Type B pancreatic cell (in vitro differentiated cells): Measurements from ENCODE around the gene MXD1. TPM values are rescaled to one million over a fixed set of nuclear protein-coding genes. Genes with fewer than 3 reads are reported as not detected.

Experiments
- DNase-seq: peaks from one replicate; pipeline ENCODE4 v3.0.0; 2021; ENCODE audit warnings: mixed read lengths; ENCODE audit not compliant: unreplicated experiment; ENCODE audit errors: extremely low spot score
- H3K27ac Mint-ChIP-seq: 2 replicates; pipeline ENCODE4 v1.8.0; 2021; ENCODE audit warnings: mild to moderate bottlenecking, mixed read lengths
- H3K27me3 Mint-ChIP-seq: 2 replicates; pipeline ENCODE4 v1.8.0; 2021; ENCODE audit warnings: mixed read lengths
- H3K36me3 Mint-ChIP-seq: 2 replicates; pipeline ENCODE4 v1.8.0; 2021; ENCODE audit warnings: mixed read lengths
- H3K4me1 Mint-ChIP-seq: one replicate; pipeline ENCODE4 v1.8.0; 2021; ENCODE audit warnings: mixed read lengths; ENCODE audit not compliant: unreplicated experiment
- H3K4me3 Mint-ChIP-seq: 2 replicates; pipeline ENCODE4 v1.8.0; 2021; ENCODE audit warnings: mild to moderate bottlenecking, mixed read lengths
- H3K9me3 Mint-ChIP-seq: 2 replicates; pipeline ENCODE4 v1.8.0; 2021; ENCODE audit warnings: mixed read lengths
- CTCF ChIP-seq: fragments of 200-600 bp; sonication (generic); conservative IDR thresholded peaks from 2 replicates; pipeline ENCODE4 v1.5.0; 2021; ENCODE audit warnings: antibody characterized with exemption, mild to moderate bottlenecking
- total RNA-seq: library from RNA; stranded (reverse); gene quantifications from 2 replicates; pipeline ENCODE4 v1.2.1, GENCODE V29; 2021; ENCODE audit warnings: low replicate concordance

The MXD1 gene
- total RNA-seq, 1 donor from 2014 or later: 14.0 TPM

- TF ChIP-seq CTCF: no peak
These were observed 37.6 kb downstream of the MXD1 start for GRCh38 chr2:69952336-69953115.

GRCh38 chr2:69954084-69954483 lies 39.2 kb downstream of the MXD1 start:
- H3K27me3 Mint-ChIP-seq: peaks cover 28% of the 10 kb centered on the region

More at GRCh38 chr2:69952336-69953115, 37.6 kb downstream of the MXD1 start:
- Mint-ChIP-seq H3K27me3 (peaks cover 26% of the 10 kb centered on the region), H3K4me1 (no peaks in the 10 kb centered on the region), H3K9me3 (no peaks in the 10 kb centered on the region), H3K4me3 (no peak overlapping the region), H3K27ac (no peak overlapping the region), H3K36me3 (no peaks in the 10 kb centered on the region)
- no peak for DNase-seq

GRCh38 chr2:69955029-69955428 lies 40.1 kb downstream of the MXD1 start:
- no peaks in the 10 kb centered on the region for H3K9me3 Mint-ChIP-seq
- DNase-seq: no peak

More at GRCh38 chr2:69954084-69954483, 39.2 kb downstream of the MXD1 start:
- no peak for DNase-seq
- H3K27ac Mint-ChIP-seq: no peak overlapping the region
- H3K36me3 Mint-ChIP-seq: no peaks in the 10 kb centered on the region
- H3K9me3 Mint-ChIP-seq: no peaks in the 10 kb centered on the region
- no peaks in the 10 kb centered on the region for H3K4me1 Mint-ChIP-seq
- no peak for TF ChIP-seq CTCF
- no peak overlapping the region for H3K4me3 Mint-ChIP-seq

GRCh38 chr2:69956475-69956979 lies 41.6 kb downstream of the MXD1 start:
- Mint-ChIP-seq H3K4me3 (no peak overlapping the region), H3K27ac (no peak overlapping the region), H3K27me3 (peaks cover 31% of the 10 kb centered on the region), H3K4me1 (no peaks in the 10 kb centered on the region), H3K9me3 (no peaks in the 10 kb centered on the region), H3K36me3 (no peaks in the 10 kb centered on the region)
- no peak for DNase-seq
- TF ChIP-seq CTCF: no peak

More at GRCh38 chr2:69955029-69955428, 40.1 kb downstream of the MXD1 start:
- H3K27me3 Mint-ChIP-seq: peaks cover 31% of the 10 kb centered on the region
- H3K36me3 Mint-ChIP-seq: no peaks in the 10 kb centered on the region
- no peak for TF ChIP-seq CTCF
- no peak overlapping the region for H3K4me3 Mint-ChIP-seq
- H3K27ac Mint-ChIP-seq: no peak overlapping the region
- no peaks in the 10 kb centered on the region for H3K4me1 Mint-ChIP-seq

GRCh38 chr2:69957965-69958364 lies 43.1 kb downstream of the MXD1 start:
- TF ChIP-seq CTCF: no peak
- no peak for DNase-seq
- no peaks in the 10 kb centered on the region for H3K4me1 Mint-ChIP-seq
- peaks cover 31% of the 10 kb centered on the region for H3K27me3 Mint-ChIP-seq
- no peaks in the 10 kb centered on the region for H3K36me3 Mint-ChIP-seq
- no peaks in the 10 kb centered on the region for H3K9me3 Mint-ChIP-seq
- no peak overlapping the region for H3K27ac Mint-ChIP-seq
- no peak overlapping the region for H3K4me3 Mint-ChIP-seq
